GM23248 (cell line): Measurements from ENCODE around the gene SCN4A. TPM values are rescaled to one million over a fixed set of nuclear protein-coding genes. Genes with fewer than 3 reads are reported as not detected.
A peak's percentile ranks its signal among the peaks of the same experiment; 100 is the strongest.
"Not testable (repeated sequence)": the region's sequence is repeated elsewhere in the genome, so short reads cannot be mapped to it uniquely, and the experiment has no call there.

Experiments
- DNase-seq: peaks from one replicate; pipeline ENCODE4 v3.0.0-alpha.2; 2015
- H2AFZ ChIP-seq: fragments of 200-600 bp; sonication (generic); 2 replicates; pipeline ENCODE4 v1.6.1; 2016; ENCODE audit warnings: antibody characterized with exemption
- H3F3A ChIP-seq: fragments of 200-600 bp; sonication (generic); 2 replicates; pipeline ENCODE4 v1.6.1; 2016; ENCODE audit warnings: mild to moderate bottlenecking, antibody characterized with exemption, mixed run types; ENCODE audit not compliant: insufficient read depth
- H3K27ac ChIP-seq: fragments of 200-600 bp; sonication (generic); 2 replicates; pipeline ENCODE4 v1.5.1; 2016; ENCODE audit warnings: mild to moderate bottlenecking
- H3K27me3 ChIP-seq: fragments of 200-600 bp; sonication (generic); replicated peaks from 2 replicates; pipeline ENCODE4 v1.6.1; 2016; ENCODE audit warnings: mild to moderate bottlenecking; ENCODE audit not compliant: insufficient read depth
- H3K36me3 ChIP-seq: fragments of 200-600 bp; sonication (generic); 2 replicates; pipeline ENCODE4 v1.6.1; 2016; ENCODE audit warnings: low read depth, mild to moderate bottlenecking
- H3K4me1 ChIP-seq: fragments of 200-600 bp; sonication (generic); 2 replicates; pipeline ENCODE4 v1.6.1; 2016; ENCODE audit warnings: mild to moderate bottlenecking; ENCODE audit not compliant: insufficient read depth
- H3K4me2 ChIP-seq: fragments of 200-600 bp; sonication (generic); one replicate; pipeline ENCODE4 v1.6.1; 2016; ENCODE audit warnings: mild to moderate bottlenecking; ENCODE audit not compliant: unreplicated experiment
- H3K4me3 ChIP-seq: fragments of 200-600 bp; sonication (generic); 2 replicates; pipeline ENCODE4 v1.5.1; 2016; ENCODE audit warnings: mild to moderate bottlenecking
- H3K79me2 ChIP-seq: fragments of 200-600 bp; sonication (generic); 2 replicates; pipeline ENCODE4 v1.6.1; 2016; ENCODE audit warnings: mild to moderate bottlenecking; ENCODE audit not compliant: insufficient read depth
- H3K9ac ChIP-seq: fragments of 200-600 bp; sonication (generic); 2 replicates; pipeline ENCODE4 v1.6.1; 2016; ENCODE audit warnings: mild to moderate bottlenecking
- H3K9me2 ChIP-seq: fragments of 200-600 bp; sonication (generic); 2 replicates; pipeline ENCODE4 v1.6.1; 2016; ENCODE audit warnings: mixed run types, mild to moderate bottlenecking, moderate library complexity; ENCODE audit not compliant: insufficient read depth
- H3K9me3 ChIP-seq: fragments of 200-600 bp; sonication (generic); one replicate; pipeline ENCODE4 v1.6.1; 2017; ENCODE audit warnings: low read depth
- H4K20me1 ChIP-seq: fragments of 200-600 bp; sonication (generic); 2 replicates; pipeline ENCODE4 v1.6.0; 2016; ENCODE audit not compliant: insufficient read depth
- EZH2 ChIP-seq: fragments of 200-600 bp; sonication (generic); IDR thresholded peaks from 2 replicates; pipeline ENCODE4 v1.6.1; 2018; ENCODE audit warnings: antibody characterized with exemption, mild to moderate bottlenecking; ENCODE audit not compliant: insufficient read depth, poor library complexity, severe bottlenecking
- EZH2phosphoT487 ChIP-seq: fragments of 200-600 bp; sonication (generic); IDR thresholded peaks from 2 replicates; pipeline ENCODE4 v1.6.1; 2018; ENCODE audit warnings: antibody characterized with exemption, moderate library complexity, mild to moderate bottlenecking, low read depth; ENCODE audit not compliant: insufficient read depth
- WGBS, 2 experiments: methylation state at CpG; one replicate each; pipeline ENCODE4 v1.1.6; 2015 to 2017; ENCODE audit warnings: low lambda C conversion rate in 2 of 2, low coverage in 1 of 2; ENCODE audit errors: missing lambda C conversion rate in 2 of 2; 5-methylcytosine and 5-hydroxymethylcytosine counted together
- in situ Hi-C: fragments of 300-500 bp; cut with MboI; formaldehyde crosslinking; loops from 2 replicates; pipeline ENCODE4 v1.15.0; 2020
- polyA plus RNA-seq: library from polyadenylated mRNA; unstranded; fragments of >200 nt; fragmentation: Nextera tagmentation; extraction: Ambion mirVana; gene quantifications from 2 replicates; pipeline ENCODE4 v1.2.1, GENCODE V29; 2016
- total RNA-seq: library from RNA; depleted of rRNA; stranded (reverse); fragments of >200 nt; shearing (Covaris generic); gene quantifications from 2 replicates; pipeline ENCODE4 v1.2.3, GENCODE V29; 2014

Gene SCN4A
- total and polyA plus RNA-seq, 2 experiments from 2014 or later, result not detected

DNA sequence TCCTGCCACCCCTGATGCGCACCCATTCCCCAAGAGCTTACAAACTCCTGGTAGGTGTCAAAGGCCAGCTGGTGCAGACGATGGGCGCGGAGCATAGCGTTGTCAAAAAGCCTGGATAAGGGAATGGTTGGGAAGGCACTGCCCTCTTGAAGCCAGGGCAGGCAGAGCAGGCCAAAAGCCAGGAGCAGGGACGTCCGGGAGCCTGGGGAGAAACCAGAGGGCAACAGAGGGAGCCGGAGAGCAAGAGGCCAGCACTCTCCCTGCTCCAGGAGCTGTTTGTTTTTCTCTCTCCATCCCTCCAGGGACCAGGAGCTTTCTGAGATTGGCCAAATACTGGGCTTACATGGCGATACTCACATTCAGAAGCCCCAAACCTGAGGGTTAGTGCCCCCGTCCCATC, 54.4 kb downstream of the SCN4A start:
- no peak for TF ChIP-seq EZH2phosphoT487
- TF ChIP-seq EZH2, result no peak
- no peak overlapping the region for H3K4me3 ChIP-seq
- DNase-seq, result peak; percentile 30
- no peaks in the 10 kb centered on the region for H3K79me2 ChIP-seq
- no peaks in the 10 kb centered on the region for H3K36me3 ChIP-seq
- H3F3A ChIP-seq, result no peaks in the 10 kb centered on the region
- 38 to 39% methylated on average over 10 of the region's 10 CpGs for WGBS, 2 experiments
- in situ Hi-C loops, result loop anchor here (25.0 kb wide), 1 partner anchor 369 kb away; no protein-coding TSS in a partner anchor
- no peaks in the 10 kb centered on the region for H3K9me2 ChIP-seq
- no peak overlapping the region for H3K9ac ChIP-seq
- no peaks in the 10 kb centered on the region for H3K4me1 ChIP-seq
- no peak overlapping the region for H2AFZ ChIP-seq
- H3K27me3 ChIP-seq, result peaks cover 13% of the 10 kb centered on the region; the same call in 1 of the 2 replicates
- H3K27ac ChIP-seq, result no peak overlapping the region
- no peak overlapping the region for H3K4me2 ChIP-seq
- no peaks in the 10 kb centered on the region for H3K9me3 ChIP-seq
- no peaks in the 10 kb centered on the region for H4K20me1 ChIP-seq

DNA sequence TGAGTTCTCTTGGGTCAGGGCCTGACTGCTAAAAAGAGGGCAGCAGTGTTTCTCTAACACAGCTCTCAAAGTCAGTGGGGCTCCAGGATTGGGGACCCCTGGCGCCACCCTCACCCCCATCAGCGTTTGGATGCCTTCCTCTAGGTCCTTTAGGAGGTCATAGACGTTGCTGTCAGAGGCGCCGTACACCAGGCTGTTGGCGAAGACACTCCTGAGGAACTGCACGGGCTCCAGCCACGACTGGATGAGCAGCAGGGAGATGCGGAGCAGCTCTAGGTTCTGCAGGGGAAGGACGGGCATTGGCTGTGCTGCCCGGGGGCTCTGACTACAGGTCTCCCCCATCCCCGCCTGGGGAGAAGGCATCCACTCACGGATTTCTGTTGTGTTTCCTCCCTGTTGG, 55.1 kb downstream of the SCN4A start:
- in situ Hi-C loops, result loop anchor here (25.0 kb wide), 1 partner anchor 370 kb away; no protein-coding TSS in a partner anchor

DNA sequence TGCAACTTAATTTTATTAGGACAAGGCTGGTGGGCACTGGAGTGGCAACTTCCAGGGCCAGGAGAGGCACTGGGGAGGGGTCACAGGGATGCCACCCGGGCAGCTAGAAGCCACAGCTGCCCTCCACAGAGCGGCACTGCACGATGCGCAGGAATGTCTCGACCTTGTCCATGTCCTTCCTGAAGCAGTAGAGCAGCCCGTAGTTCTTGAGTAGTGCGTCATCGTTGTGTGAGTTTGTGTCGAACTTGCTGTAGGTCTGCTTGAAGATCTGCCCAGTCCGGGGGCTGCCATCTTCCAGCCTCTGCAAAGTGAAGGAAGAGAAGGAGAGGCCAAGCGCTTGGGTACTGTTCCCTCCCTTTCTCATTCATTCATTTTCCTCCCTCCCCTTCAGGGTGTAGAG, 55.5 kb downstream of the SCN4A start:
- not testable (repeated sequence) for H3K27ac ChIP-seq, H3K9me3 ChIP-seq, H3K36me3 ChIP-seq, H4K20me1 ChIP-seq, DNase-seq, H3F3A ChIP-seq, H3K4me1 ChIP-seq, H2AFZ ChIP-seq, H3K9me2 ChIP-seq, H3K9ac ChIP-seq, H3K79me2 ChIP-seq, H3K4me2 ChIP-seq, H3K4me3 ChIP-seq
- WGBS, 2 experiments, result 81 to 88% methylated on average over 11 of the region's 11 CpGs
- in situ Hi-C loops, result loop anchor here (25.0 kb wide), 1 partner anchor 370 kb away; no protein-coding TSS in a partner anchor
- peaks cover 13% of the 10 kb centered on the region; the same call in 1 of the 2 replicates for H3K27me3 ChIP-seq

More for the DNA sequence above, 55.1 kb downstream of the SCN4A start:
- H3K27me3 ChIP-seq, result peaks cover 13% of the 10 kb centered on the region; the same call in 1 of the 2 replicates
- H3K79me2 ChIP-seq, result no peaks in the 10 kb centered on the region
- H3K27ac ChIP-seq, result no peak overlapping the region
- TF ChIP-seq EZH2phosphoT487, result no peak
- no peak for TF ChIP-seq EZH2
- H3K9me2 ChIP-seq, result no peaks in the 10 kb centered on the region
- H2AFZ ChIP-seq, result no peak overlapping the region
- DNase-seq, result no peak
- no peaks in the 10 kb centered on the region for H3F3A ChIP-seq
- H3K4me3 ChIP-seq, result no peak overlapping the region
- H3K4me1 ChIP-seq, result no peaks in the 10 kb centered on the region
- WGBS, 2 experiments, result 55 to 58% methylated on average over 11 to 13 of the region's 13 CpGs
- H3K9me3 ChIP-seq, result no peaks in the 10 kb centered on the region
- no peaks in the 10 kb centered on the region for H3K36me3 ChIP-seq
- no peak overlapping the region for H3K9ac ChIP-seq
- H3K4me2 ChIP-seq, result no peak overlapping the region
- no peaks in the 10 kb centered on the region for H4K20me1 ChIP-seq

DNA sequence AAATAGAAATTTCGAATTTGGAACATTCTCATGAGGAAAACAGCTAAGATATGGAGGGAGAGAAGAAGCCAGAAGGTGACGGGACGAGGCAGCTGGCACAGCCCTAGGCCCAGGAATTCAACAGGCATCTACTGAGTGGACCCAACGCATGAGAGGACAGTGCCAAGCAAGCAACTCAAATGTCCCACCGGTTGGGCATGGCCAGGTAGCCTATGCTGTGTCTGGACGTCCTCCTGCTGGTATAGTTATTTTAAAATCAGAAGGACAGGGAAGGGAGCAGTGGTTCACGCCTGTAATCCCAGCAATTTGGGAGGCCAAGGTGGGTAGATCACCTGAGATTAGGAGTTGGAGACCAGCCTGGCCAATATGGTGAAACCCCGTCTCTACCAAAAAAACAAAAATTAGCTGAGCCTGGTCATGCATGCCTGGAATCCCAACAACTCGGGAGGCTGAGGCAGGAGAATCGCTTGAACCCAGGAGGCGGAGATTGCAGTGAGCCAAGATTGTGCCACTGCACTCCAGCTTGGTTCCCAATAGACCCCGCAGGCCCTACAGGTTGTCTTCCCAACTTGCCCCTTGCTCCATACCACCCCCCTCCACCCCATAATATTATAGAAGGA, 56.0 kb downstream of the SCN4A start:
- TF ChIP-seq EZH2 (no peak), EZH2phosphoT487 (no peak)
- Histone ChIP-seq H3K79me2 (no peaks in the 10 kb centered on the region), H3K27me3 (peaks cover 13% of the 10 kb centered on the region; the same call in 1 of the 2 replicates), H4K20me1 (no peaks in the 10 kb centered on the region), H3K36me3 (no peaks in the 10 kb centered on the region), H3K4me2 (no peak overlapping the region), H2AFZ (no peak overlapping the region), H3K9me2 (no peaks in the 10 kb centered on the region), H3K4me1 (no peaks in the 10 kb centered on the region), H3K9me3 (no peaks in the 10 kb centered on the region), H3K27ac (no peak overlapping the region), H3K9ac (no peak overlapping the region), H3F3A (no peaks in the 10 kb centered on the region), H3K4me3 (no peak overlapping the region)
- 62 to 64% methylated on average over 12 of the region's 12 CpGs for WGBS, 2 experiments
- in situ Hi-C loops, result loop anchor here (25.0 kb wide), 1 partner anchor 371 kb away; no protein-coding TSS in a partner anchor
- DNase-seq, result no peak

DNA sequence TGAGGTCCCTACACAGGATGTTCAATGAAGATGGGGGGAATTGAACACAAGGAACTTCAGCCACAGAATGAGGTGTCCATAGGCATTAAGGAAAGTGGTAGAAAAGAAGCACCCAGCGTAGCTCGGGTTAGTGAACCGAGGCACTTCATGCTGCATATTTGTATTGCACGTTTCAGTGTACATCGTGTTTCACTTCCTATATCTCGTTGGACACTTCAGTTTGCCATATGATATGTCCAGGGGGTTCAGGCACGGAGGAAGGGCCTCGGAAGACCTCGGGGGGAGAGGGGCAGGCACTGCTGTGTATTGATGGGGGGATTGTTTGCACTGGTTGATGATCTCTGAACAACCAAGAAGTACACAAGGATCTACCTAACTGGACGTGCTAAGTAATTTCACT, 57.0 kb downstream of the SCN4A start:
- H3K27ac ChIP-seq, H3K9me3 ChIP-seq, H4K20me1 ChIP-seq, H3K36me3 ChIP-seq, H3K79me2 ChIP-seq, H3K9ac ChIP-seq, DNase-seq, H2AFZ ChIP-seq, H3K4me3 ChIP-seq, H3K9me2 ChIP-seq, H3K4me2 ChIP-seq, H3K4me1 ChIP-seq, H3F3A ChIP-seq: not testable (repeated sequence)
- WGBS, 2 experiments, result 56 to 62% methylated on average over 10 of the region's 10 CpGs
- peaks cover 20% of the 10 kb centered on the region; the same call in 1 of the 2 replicates for H3K27me3 ChIP-seq
- in situ Hi-C loops, result loop anchor here (25.0 kb wide), 1 partner anchor 372 kb away; no protein-coding TSS in a partner anchor
